Prostate gland (tissue), 2 donors: Measurements from ENCODE around the gene SPEM3. TPM values are rescaled to one million over a fixed set of nuclear protein-coding genes. Genes with fewer than 3 reads are reported as not detected.
"Not testable (repeated sequence)": the region's sequence is repeated elsewhere in the genome, so short reads cannot be mapped to it uniquely, and the experiment has no call there.

Experiments used
- DNase-seq: peaks from one replicate; pipeline ENCODE4 v3.0.0-alpha.2; 2019; ENCODE audit warnings: low spot score
- H3K27ac ChIP-seq, 2 donors: fragments of 200-600 bp; sonication (generic); 2 replicates each; pipeline ENCODE4 v1.5.1; 2017 to 2019
- H3K27me3 ChIP-seq: fragments of 200-600 bp; sonication (generic); replicated peaks from 2 replicates; pipeline ENCODE4 v1.5.1; 2019; ENCODE audit not compliant: insufficient read depth
- H3K36me3 ChIP-seq, 2 donors: fragments of 200-600 bp; sonication (generic); 1 replicate in 1 of 2; 2 replicates in 1 of 2; pipeline versions ENCODE4 v1.5.1 to v1.8.1; 2017 to 2019
- H3K4me1 ChIP-seq: fragments of 200-600 bp; sonication (generic); replicated peaks from 2 replicates; pipeline ENCODE4 v1.5.1; 2019
- H3K4me3 ChIP-seq, 2 donors: fragments of 200-600 bp; sonication (generic); 2 replicates each; pipeline ENCODE4 v1.5.1; 2017 to 2019
- H3K9me3 ChIP-seq: fragments of 200-600 bp; sonication (generic); 2 replicates; pipeline ENCODE4 v1.5.1; 2017
- CTCF ChIP-seq, 4 experiments: fragments of 200-600 bp in 2 of 4; fragments of 450-650 bp in 2 of 4; sonication (generic) in 2 of 4; IDR thresholded peaks; 1 replicate in 3 of 4; 2 replicates in 1 of 4; pipeline ENCODE4 v1.5.1; 2016 to 2019; ENCODE audit warnings: antibody characterized with exemption in 4 of 4, mild to moderate bottlenecking in 2 of 4, moderate library complexity in 2 of 4
- POLR2A ChIP-seq: fragments of 450-650 bp; IDR thresholded peaks from one replicate; pipeline ENCODE4 v1.6.1; 2016; ENCODE audit warnings: antibody characterized with exemption, mild to moderate bottlenecking
- POLR2AphosphoS5 ChIP-seq: sonication (generic); formaldehyde crosslinking; IDR thresholded peaks from one replicate; pipeline ENCODE4 v1.6.1; 2017; ENCODE audit warnings: antibody characterized with exemption
- WGBS: methylation state at CpG from one replicate; pipeline ENCODE4 v1.1.5; 2018; 5-methylcytosine and 5-hydroxymethylcytosine counted together
- intact Hi-C: fragments of 100-400 bp; cut with DNase I; formaldehyde crosslinking; loops from one replicate; pipeline ENCODE4 v1.14.2; 2022
- total RNA-seq, 2 donors: library from RNA; depleted of rRNA; stranded (reverse); fragments of >200 nt; gene quantifications; one replicate each; pipeline ENCODE4 v1.1.0, GENCODE V29; 2016

The SPEM3 gene
- total RNA-seq, 2 donors from 2014 or later: 0.09 to 0.11 TPM

GRCh38 chr17:7471729-7472128, 43.1 kb downstream of the SPEM3 start:
- Histone ChIP-seq H3K4me1 (peaks cover 11% of the 10 kb centered on the region), H3K9me3 (no peaks in the 10 kb centered on the region), H3K36me3 (peaks cover 0 to 2% of the 10 kb centered on the region in 2 donors), H3K27ac (no peak overlapping the region), H3K27me3 (no peaks in the 10 kb centered on the region), H3K4me3 (no peak overlapping the region)
- DNase-seq: no peak
- WGBS: 84% methylated on average over 2 of the region's 2 CpGs
- intact Hi-C loops: no loop called here
- TF ChIP-seq POLR2AphosphoS5: no peak
- no peak for TF ChIP-seq CTCF (IDR thresholded peaks at IDR 0.05)
- no peak for TF ChIP-seq POLR2A

GRCh38 chr17:7474767-7475166, 46.1 kb downstream of the SPEM3 start:
- intact Hi-C loops: loop anchor here (5.0 kb wide), 2 partner anchors 37 to 72 kb away; partner anchors contain the start of genes FGF11, TMEM102 and TMEM256
- peaks cover 22% of the 10 kb centered on the region for H3K4me1 ChIP-seq
- H3K36me3 ChIP-seq, H3K9me3 ChIP-seq, H3K27ac ChIP-seq, H3K4me3 ChIP-seq, DNase-seq, H3K27me3 ChIP-seq: not testable (repeated sequence)
- WGBS: 86% methylated on average over 8 of the region's 8 CpGs

- intact Hi-C loops: loop anchor here (5.0 kb wide), 2 partner anchors 39 to 74 kb away; partner anchors contain the start of genes FGF11, TMEM102 and TMEM256
- Histone ChIP-seq H3K27ac (peak overlapping the region; percentile 100), H3K36me3 (no peaks in the 10 kb centered on the region), H3K4me1 (peaks cover 22% of the 10 kb centered on the region), H3K27me3 (no peaks in the 10 kb centered on the region), H3K4me3 (no peak overlapping the region), H3K9me3 (no peaks in the 10 kb centered on the region)
- 53% methylated on average over 15 of the region's 15 CpGs for WGBS
- no peak for DNase-seq
- no peak for TF ChIP-seq POLR2A
- no peak for TF ChIP-seq CTCF (IDR thresholded peaks at IDR 0.05)
- no peak for TF ChIP-seq POLR2AphosphoS5
Measured at GRCh38 chr17:7475764-7476422, 47.2 kb downstream of the SPEM3 start.

GRCh38 chr17:7476494-7476893, 47.8 kb downstream of the SPEM3 start:
- 20% methylated on average over 3 of the region's 3 CpGs for WGBS
- peak overlapping the region; percentile 100 for H3K27ac ChIP-seq
- intact Hi-C loops: loop anchor here (5.0 kb wide), 2 partner anchors 39 to 74 kb away; partner anchors contain the start of genes FGF11, TMEM102 and TMEM256
- H3K9me3 ChIP-seq: no peaks in the 10 kb centered on the region
- peaks cover 22% of the 10 kb centered on the region for H3K4me1 ChIP-seq
- DNase-seq: no peak
- H3K27me3 ChIP-seq: no peaks in the 10 kb centered on the region
- no peaks in the 10 kb centered on the region for H3K36me3 ChIP-seq
- H3K4me3 ChIP-seq: no peak overlapping the region
- no peak for TF ChIP-seq POLR2A
- TF ChIP-seq POLR2AphosphoS5: peak; percentile 52
- TF ChIP-seq CTCF (IDR thresholded peaks at IDR 0.05): no peak

GRCh38 chr17:7476951-7477350, 48.3 kb downstream of the SPEM3 start:
- WGBS: 64% methylated on average over 5 of the region's 5 CpGs
- Histone ChIP-seq H3K4me3 (peak overlapping the region in 1 of 2 donors; percentile 100), H3K4me1 (peaks cover 22% of the 10 kb centered on the region), H3K9me3 (no peaks in the 10 kb centered on the region), H3K27me3 (no peaks in the 10 kb centered on the region), H3K36me3 (no peaks in the 10 kb centered on the region), H3K27ac (peak overlapping the region; percentile 100)
- TF ChIP-seq POLR2AphosphoS5: no peak
- TF ChIP-seq CTCF (IDR thresholded peaks at IDR 0.05): no peak
- no peak for TF ChIP-seq POLR2A
- DNase-seq: no peak
- intact Hi-C loops: loop anchor here (5.0 kb wide), 2 partner anchors 40 to 75 kb away; partner anchors contain the start of genes FGF11, TMEM102 and TMEM256
